ENCODE data around the gene SMIM38.
"Not testable (repeated sequence)": the region's sequence is repeated elsewhere in the genome, so short reads cannot be mapped to it uniquely, and the experiment has no call there.

Gene SMIM38

DNA sequence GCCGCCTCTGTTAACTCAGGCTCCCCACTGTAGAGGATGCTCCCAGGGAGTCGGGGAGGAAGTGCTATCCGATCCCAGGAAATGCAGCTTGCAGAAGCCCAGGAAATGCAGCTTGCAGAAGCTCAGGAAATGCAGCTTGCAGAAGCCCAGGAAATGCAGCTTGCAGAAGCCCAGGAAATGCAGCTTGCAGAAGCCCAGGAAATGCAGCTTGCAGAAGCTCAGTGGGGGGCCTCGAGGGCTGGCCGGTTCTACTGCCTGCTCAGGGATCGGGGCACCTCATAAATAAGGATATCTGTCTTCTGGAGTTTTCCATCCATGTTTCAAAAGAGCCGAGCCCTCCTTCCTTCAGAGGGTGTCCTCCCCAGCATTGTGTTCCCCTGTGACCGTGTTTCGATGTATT lies 25.1 kb upstream of the SMIM38 start:
- no peak overlapping the region for H3K27ac Mint-ChIP-seq

DNA sequence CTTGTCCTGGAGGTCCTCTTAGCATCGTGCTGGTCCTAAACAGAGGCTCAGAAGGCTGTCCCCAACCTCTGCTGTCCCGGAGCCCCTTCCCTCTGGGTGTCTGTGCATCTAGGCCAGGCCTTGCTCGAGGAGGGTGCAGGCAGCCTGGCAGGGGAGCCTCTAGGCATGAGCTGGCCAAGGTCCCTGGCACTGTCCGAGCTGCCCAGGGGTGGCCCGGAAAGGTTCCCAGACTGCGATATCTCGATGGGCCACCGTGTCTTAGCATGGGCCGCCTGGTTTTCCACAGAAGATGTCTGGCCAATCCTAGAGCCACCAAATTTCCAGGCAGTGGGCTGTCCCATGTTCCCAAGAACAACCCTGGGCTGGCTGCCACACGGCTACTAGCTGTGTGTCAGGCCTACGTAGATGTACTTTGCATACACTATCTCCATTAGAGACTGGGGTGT lies 24.6 kb upstream of the SMIM38 start:
- Mint-ChIP-seq H3K27me3 (no peaks in the 10 kb centered on the region), H3K4me1 (ENCODE audit: low read depth) (peaks cover 16% of the 10 kb centered on the region), H3K4me3 (no peak overlapping the region), H3K36me3 (peaks cover 13% of the 10 kb centered on the region), H3K9me3 (ENCODE audit: low read depth) (peaks cover 3% of the 10 kb centered on the region), H3K27ac (no peak overlapping the region)

More for the DNA sequence above, 25.1 kb upstream of the SMIM38 start:
- H3K27me3 Mint-ChIP-seq, result no peaks in the 10 kb centered on the region
- H3K4me3 Mint-ChIP-seq, result no peak overlapping the region
- H3K9me3 Mint-ChIP-seq (ENCODE audit: low read depth), result peaks cover 3% of the 10 kb centered on the region
- peaks cover 12% of the 10 kb centered on the region for H3K4me1 Mint-ChIP-seq (ENCODE audit: low read depth)
- H3K36me3 Mint-ChIP-seq, result peaks cover 9% of the 10 kb centered on the region

DNA sequence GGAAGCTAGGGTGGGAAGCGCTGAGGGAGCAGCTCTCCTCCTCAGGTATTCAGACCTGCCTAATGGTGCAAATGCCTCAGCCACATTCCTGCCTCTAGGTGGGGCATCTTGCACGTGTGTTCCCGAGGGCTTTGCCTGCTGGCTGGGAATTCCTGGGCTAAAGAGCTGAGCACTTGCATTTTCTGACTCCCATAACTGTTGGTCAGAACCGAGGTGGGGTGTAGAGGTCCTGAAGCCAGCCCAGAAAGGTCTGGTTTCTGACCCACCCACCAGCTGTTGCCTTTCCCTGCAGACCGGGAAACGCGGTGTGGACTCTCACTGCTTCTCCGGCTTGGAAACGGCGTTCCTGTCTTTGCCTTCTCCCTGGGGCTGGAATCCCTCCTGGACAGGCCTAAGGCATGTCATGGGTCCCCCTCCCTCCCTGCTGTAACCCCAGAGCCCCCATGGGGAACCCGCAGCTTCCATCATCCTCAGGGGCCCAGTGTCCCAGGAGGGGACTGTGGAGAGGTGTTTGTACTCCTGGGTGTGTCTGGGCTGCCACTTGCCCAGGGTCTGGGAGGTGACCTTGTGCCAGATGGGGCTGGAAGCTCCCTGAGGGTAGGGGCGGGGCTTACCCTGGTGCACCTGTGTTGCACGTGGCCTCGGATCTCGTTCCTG lies 24.0 kb upstream of the SMIM38 start:
- Mint-ChIP-seq H3K4me1 (ENCODE audit: low read depth) (peaks cover 19% of the 10 kb centered on the region), H3K9me3 (ENCODE audit: low read depth) (peaks cover 3% of the 10 kb centered on the region), H3K36me3 (peaks cover 15% of the 10 kb centered on the region), H3K27ac (no peak overlapping the region), H3K27me3 (no peaks in the 10 kb centered on the region), H3K4me3 (no peak overlapping the region)

DNA sequence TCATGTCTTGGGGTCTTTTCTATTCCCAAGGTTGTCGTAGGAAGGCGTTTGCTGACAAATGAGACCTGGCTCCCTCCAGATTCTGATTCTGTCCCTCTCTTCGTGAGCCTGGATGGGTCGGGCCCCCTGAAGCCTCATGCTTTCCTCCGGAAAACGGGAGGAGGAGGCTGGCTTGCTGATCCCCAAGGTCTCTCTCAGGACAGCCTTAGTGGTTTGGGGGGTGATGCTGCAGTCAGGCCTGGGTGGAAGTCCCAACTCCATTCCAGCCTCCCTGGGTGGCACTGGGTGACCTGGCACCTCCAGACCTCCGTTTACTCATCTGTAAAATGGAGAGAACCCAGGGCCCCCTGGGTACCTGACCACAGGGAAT lies 23.4 kb upstream of the SMIM38 start:
- Mint-ChIP-seq H3K27me3 (no peaks in the 10 kb centered on the region), H3K4me1 (ENCODE audit: low read depth) (peaks cover 19% of the 10 kb centered on the region), H3K36me3 (peaks cover 15% of the 10 kb centered on the region), H3K27ac (no peak overlapping the region), H3K4me3 (no peak overlapping the region), H3K9me3 (ENCODE audit: low read depth) (peaks cover 3% of the 10 kb centered on the region)

DNA sequence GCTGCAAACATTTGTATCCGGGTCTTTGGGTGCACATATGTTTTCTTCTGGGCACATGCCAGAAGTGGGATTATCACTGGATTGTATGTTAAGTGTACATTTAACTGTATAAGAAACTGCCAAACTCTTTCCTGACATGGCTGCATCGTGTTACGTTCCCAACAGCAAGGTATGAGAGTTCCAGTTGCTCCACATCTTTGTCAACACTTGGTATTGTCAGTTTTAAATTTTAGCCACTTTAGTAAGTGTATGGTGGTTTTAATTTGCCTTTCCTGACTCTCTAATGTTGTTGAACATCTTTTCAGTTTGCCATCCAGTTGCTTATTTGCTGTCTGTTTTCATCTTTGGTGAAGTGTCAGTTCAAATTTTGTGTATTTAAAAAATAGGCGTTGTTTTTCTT lies 22.5 kb upstream of the SMIM38 start:
- peaks cover 12% of the 10 kb centered on the region for H3K36me3 Mint-ChIP-seq
- peaks cover 20% of the 10 kb centered on the region for H3K4me1 Mint-ChIP-seq (ENCODE audit: low read depth)
- peaks cover 3% of the 10 kb centered on the region for H3K9me3 Mint-ChIP-seq (ENCODE audit: low read depth)
- no peak overlapping the region for H3K27ac Mint-ChIP-seq
- no peaks in the 10 kb centered on the region for H3K27me3 Mint-ChIP-seq
- H3K4me3 Mint-ChIP-seq, result no peak overlapping the region

DNA sequence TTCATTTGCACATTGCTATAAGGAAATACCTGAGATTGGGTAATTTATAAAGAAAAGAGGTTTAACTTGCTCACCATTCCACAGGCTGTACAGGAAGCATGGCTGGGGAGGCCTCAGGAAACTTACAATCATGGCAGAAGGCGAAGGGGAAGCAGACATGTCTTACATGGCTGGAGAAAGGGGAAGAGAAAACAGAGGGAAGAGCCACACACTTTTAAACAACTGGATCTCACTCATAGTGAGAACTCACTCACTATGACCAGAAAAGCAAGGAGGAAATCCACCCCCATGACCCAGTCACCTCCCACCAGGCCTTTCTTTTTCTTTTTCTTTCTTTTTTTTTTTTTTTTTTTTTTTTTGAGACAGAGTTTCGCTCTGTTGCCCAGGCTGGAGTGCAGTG lies 21.6 kb upstream of the SMIM38 start:
- H3K27me3 Mint-ChIP-seq, result not testable (repeated sequence)

DNA sequence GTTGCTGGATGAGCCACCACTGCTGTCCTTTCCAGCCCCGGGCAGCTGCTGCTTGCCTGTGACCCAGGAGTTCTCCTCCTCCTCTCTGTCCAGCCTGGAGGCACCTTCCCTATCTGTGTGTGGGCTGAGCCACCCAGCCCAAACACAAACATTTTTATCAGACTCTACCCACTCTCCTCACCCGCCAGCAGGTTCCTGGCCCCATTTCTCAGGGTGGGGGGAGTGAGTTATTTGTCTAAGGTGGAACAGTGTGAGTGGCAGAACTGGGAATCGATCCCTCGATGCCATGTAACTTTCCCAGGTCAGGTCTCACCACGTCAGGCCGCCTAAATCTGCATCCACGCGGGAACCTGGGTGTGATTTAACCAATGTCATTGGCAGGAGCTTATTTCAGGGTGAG lies 20.8 kb upstream of the SMIM38 start:
- peaks cover 20% of the 10 kb centered on the region for H3K4me1 Mint-ChIP-seq (ENCODE audit: low read depth)
- H3K27me3 Mint-ChIP-seq, result no peaks in the 10 kb centered on the region
- H3K27ac Mint-ChIP-seq, result no peak overlapping the region
- no peak overlapping the region for H3K4me3 Mint-ChIP-seq
- H3K9me3 Mint-ChIP-seq (ENCODE audit: low read depth), result no peaks in the 10 kb centered on the region
- peaks cover 14% of the 10 kb centered on the region for H3K36me3 Mint-ChIP-seq

More for the DNA sequence above, 21.6 kb upstream of the SMIM38 start:
- H3K4me1 Mint-ChIP-seq (ENCODE audit: low read depth), result peaks cover 20% of the 10 kb centered on the region
- H3K36me3 Mint-ChIP-seq, result peaks cover 12% of the 10 kb centered on the region
- H3K9me3 Mint-ChIP-seq (ENCODE audit: low read depth); H3K27ac Mint-ChIP-seq; H3K4me3 Mint-ChIP-seq: not testable (repeated sequence)

DNA sequence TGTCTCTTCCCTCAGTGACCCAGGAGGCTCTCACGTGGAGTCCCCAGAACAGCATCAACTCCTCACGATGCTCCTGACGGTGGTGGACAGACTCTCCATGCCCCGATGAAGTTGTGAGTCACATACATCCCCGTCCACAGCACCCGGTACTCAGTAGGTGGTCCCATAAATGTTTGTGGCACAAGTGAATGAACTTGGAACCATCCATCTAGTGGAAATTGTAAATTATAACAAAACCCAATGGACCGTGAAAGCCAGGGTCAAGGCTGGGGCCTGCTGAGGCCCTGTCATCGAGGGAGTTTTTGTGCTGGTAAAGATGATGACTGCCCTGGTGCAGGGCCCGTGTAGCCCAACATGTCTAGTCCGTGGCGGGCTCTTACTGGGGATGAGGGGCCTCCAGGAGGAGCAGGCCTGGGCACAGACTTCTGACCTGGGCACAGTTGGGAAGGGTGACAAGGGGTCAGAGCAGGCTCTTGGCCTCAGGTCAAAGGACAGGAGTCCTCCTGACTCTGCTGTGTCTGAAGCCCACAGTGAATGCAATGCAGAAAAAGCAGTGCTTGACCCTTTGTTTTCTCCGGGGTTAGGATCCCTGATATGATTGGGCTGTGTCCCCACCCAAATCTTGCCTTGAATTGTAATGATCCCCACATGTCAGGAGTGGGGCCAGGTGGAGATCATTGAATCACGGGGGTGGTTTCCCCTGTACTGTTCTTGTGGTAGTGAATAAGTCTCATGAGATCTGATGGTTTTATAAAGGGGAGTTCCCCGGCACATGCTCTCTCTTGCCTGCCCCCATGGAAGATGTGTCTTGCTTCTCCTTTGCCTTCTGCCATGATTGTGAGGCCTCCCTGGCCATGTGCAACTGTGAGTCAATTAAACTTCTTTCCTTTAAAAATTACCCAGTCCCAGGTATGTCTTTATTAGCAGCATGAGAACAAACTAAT lies 20.0 kb upstream of the SMIM38 start:
- Mint-ChIP-seq H3K27me3 (no peaks in the 10 kb centered on the region), H3K4me1 (ENCODE audit: low read depth) (peaks cover 18% of the 10 kb centered on the region), H3K27ac (no peak overlapping the region), H3K36me3 (peaks cover 14% of the 10 kb centered on the region), H3K9me3 (ENCODE audit: low read depth) (no peaks in the 10 kb centered on the region), H3K4me3 (no peak overlapping the region)

DNA sequence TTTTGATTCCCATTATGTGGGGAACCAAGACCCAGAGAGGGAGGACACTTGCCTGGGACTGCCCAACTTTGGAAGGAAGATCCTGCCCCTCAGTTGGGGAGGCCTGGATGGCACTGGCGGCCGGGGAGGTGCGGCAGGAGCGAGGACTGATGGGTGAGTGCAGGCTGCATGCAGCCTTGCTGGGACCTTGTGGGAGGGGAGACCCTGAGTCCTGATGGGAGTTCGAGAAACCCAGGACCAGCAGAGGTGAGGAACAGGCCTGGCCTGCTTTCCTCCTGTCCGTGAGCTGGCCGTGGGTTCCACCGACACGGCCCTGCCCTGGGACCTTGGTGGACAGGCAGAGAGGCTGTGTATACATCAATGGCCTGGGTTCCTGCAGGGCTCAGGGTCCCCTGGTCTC lies 19.3 kb upstream of the SMIM38 start:
- Mint-ChIP-seq H3K4me3 (no peak overlapping the region), H3K36me3 (peaks cover 14% of the 10 kb centered on the region), H3K27me3 (no peaks in the 10 kb centered on the region), H3K27ac (no peak overlapping the region), H3K4me1 (ENCODE audit: low read depth) (peaks cover 11% of the 10 kb centered on the region), H3K9me3 (ENCODE audit: low read depth) (no peaks in the 10 kb centered on the region)

DNA sequence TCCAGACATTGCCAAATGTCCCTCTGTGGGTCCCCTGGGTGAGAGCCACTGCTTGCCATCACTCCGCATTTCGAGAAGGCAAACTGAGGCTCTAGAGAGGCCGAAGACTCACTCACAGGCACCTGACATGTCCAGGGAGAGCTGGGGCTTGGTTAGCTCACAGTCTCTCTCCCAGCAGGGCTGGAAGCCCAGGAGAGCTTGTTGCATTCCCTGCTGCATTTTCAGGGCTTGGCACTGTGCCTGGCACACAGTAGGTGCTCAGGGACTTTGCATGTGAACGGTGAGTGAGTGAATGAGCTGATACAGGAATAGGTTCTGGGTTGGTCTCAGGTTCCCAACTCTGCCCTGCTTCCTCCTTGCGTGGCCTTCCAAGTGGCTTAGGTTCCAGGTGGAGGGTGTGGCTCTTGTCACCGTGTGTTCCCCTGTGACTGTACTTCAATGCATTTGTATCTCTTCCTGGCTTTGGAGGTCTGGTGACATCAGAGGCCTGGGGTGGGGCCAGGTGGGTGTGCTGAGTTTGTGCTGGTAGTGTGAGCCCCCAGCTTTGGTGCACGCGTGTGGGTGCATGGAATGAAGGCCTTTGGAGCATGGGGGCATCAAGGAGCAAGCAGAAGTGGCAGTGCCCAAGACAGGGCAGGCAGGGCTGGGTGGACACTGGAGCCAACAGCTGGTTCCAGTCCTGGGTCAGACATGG lies 18.4 kb upstream of the SMIM38 start:
- peaks cover 18% of the 10 kb centered on the region for H3K36me3 Mint-ChIP-seq
- H3K9me3 Mint-ChIP-seq (ENCODE audit: low read depth), result no peaks in the 10 kb centered on the region
- no peaks in the 10 kb centered on the region for H3K27me3 Mint-ChIP-seq
- peaks cover 11% of the 10 kb centered on the region for H3K4me1 Mint-ChIP-seq (ENCODE audit: low read depth)
- H3K27ac Mint-ChIP-seq, result no peak overlapping the region
- H3K4me3 Mint-ChIP-seq, result no peak overlapping the region

DNA sequence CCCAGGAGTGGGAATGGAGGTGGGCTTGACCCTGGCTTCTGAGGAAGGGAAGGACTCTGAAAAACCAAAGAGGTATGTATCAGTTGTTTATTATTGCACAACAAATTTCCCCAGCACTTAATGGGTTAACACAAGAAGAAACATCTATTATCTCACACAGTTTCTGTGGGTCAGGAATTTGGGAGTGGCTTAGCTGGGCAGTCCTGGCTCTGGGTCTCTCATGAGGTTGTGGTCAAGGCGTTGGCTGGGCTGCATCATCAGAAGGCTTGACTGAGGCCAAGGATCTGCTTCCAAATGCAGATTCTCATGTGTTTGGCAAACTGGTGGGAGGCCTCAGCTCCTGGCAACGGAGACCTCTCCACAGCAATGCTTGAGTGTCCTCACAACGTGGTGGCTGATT lies 17.5 kb upstream of the SMIM38 start:
- no peaks in the 10 kb centered on the region for H3K9me3 Mint-ChIP-seq (ENCODE audit: low read depth)
- no peak overlapping the region for H3K27ac Mint-ChIP-seq
- H3K4me3 Mint-ChIP-seq, result no peak overlapping the region
- peaks cover 20% of the 10 kb centered on the region for H3K36me3 Mint-ChIP-seq
- H3K27me3 Mint-ChIP-seq, result no peaks in the 10 kb centered on the region
- peaks cover 11% of the 10 kb centered on the region for H3K4me1 Mint-ChIP-seq (ENCODE audit: low read depth)

DNA sequence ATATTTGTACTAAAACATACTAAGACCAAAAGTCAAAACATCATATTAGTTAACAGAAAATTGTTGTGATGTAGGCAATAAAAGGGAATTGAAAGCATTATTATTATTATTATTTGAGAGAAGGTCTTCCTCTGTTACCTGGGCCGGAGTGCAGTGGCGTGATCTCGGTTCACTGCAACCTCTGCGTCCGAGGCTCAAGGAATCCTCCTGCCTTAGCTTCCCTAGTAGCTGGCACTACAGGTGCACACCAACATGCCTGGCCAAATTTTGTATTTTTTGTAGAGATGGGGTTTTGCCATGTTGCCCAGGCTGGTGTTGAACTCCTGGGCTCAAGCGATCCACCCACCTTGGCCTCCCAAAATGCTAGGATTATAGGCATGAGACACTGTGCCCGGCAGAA lies 15.6 kb upstream of the SMIM38 start:
- not testable (repeated sequence) for H3K27me3 Mint-ChIP-seq; H3K9me3 Mint-ChIP-seq (ENCODE audit: low read depth); H3K4me3 Mint-ChIP-seq; H3K27ac Mint-ChIP-seq
- H3K36me3 Mint-ChIP-seq, result peaks cover 24% of the 10 kb centered on the region
- peaks cover 18% of the 10 kb centered on the region for H3K4me1 Mint-ChIP-seq (ENCODE audit: low read depth)

DNA sequence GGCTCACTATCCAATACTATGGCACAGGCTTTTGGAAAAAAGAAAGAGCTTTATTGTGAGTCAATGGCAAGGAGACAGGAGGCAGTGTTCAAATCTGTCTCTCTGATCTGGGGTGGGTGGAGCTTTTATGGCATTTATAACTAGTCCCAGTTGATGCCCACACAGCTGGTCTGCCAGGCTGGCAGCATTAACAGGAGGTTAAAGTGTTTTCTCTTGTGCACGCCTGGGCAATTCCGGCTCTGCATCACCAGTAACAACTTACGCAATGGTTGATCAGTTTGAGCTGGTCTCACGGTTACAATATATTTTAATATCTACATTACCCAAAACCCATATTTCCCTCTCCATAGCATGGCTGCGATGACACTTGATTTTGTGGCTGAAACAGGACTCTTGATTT lies 15.1 kb upstream of the SMIM38 start:
- Mint-ChIP-seq H3K27ac (no peak overlapping the region), H3K27me3 (no peaks in the 10 kb centered on the region), H3K4me3 (no peak overlapping the region), H3K36me3 (peaks cover 27% of the 10 kb centered on the region), H3K4me1 (ENCODE audit: low read depth) (peaks cover 18% of the 10 kb centered on the region), H3K9me3 (ENCODE audit: low read depth) (peaks cover 3% of the 10 kb centered on the region)

DNA sequence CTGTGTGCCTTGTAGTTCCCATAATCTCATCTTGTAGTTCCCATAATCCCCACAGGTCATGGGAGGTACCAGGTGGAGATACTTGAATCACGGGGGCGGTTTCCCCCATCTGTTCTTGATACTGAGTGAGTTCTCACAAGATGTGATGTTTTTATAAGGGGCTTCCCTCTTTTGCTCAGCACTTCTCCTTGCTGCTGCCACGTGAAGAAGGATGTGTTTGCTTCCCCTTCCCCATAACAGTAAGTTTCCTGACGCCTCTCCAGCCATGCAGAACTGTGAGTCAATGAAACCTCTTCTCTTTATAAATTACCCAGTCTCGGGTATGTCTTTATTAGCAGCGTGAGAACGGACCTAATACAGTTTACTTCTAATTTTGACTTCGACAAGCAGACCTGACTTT lies 14.0 kb upstream of the SMIM38 start:
- H3K27ac Mint-ChIP-seq, result no peak overlapping the region
- H3K27me3 Mint-ChIP-seq, result no peaks in the 10 kb centered on the region
- H3K4me1 Mint-ChIP-seq (ENCODE audit: low read depth), result peaks cover 12% of the 10 kb centered on the region
- H3K9me3 Mint-ChIP-seq (ENCODE audit: low read depth), result peaks cover 11% of the 10 kb centered on the region
- peaks cover 30% of the 10 kb centered on the region for H3K36me3 Mint-ChIP-seq
- H3K4me3 Mint-ChIP-seq, result no peak overlapping the region

DNA sequence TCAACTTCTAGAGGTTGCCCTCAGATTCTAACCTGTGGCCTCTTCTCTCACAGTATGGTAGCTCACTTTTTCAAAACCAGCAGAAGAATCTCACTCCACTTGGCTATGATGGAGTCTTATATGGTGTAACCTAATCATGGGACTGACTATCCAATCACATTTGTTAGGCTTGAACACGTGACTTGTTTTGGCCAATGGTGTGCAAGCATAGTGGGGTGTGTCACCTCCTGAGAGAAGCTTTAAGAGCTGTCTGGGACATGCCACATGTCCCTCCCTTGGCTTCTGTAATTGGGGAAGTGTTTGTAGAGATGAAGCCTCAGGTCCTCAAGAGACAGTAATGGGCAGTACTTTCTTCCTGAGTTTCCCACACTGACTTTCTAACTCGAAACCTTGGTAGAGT lies 12.8 kb upstream of the SMIM38 start:
- peaks cover 10% of the 10 kb centered on the region for H3K4me1 Mint-ChIP-seq (ENCODE audit: low read depth)
- H3K4me3 Mint-ChIP-seq, result no peak overlapping the region
- no peaks in the 10 kb centered on the region for H3K27me3 Mint-ChIP-seq
- H3K36me3 Mint-ChIP-seq, result peaks cover 32% of the 10 kb centered on the region
- H3K27ac Mint-ChIP-seq, result no peak overlapping the region
- H3K9me3 Mint-ChIP-seq (ENCODE audit: low read depth), result peaks cover 11% of the 10 kb centered on the region

Data from activated naive CD8-positive, alpha-beta T cell (primary cell).